HG02571 (cell line): ENCODE measurements around the gene AP3D1.
"Not testable (repeated sequence)": the region's sequence is repeated elsewhere in the genome, so short reads cannot be mapped to it uniquely, and the experiment has no call there.

Experiments used
- ATAC-seq: cut with Tn5 transposase; IDR thresholded peaks from one replicate; pipeline ENCODE4 v1.9.1; 2021; ENCODE audit warnings: mild to moderate bottlenecking, moderate library complexity; ENCODE audit not compliant: unreplicated experiment

AP3D1 gene

DNA sequence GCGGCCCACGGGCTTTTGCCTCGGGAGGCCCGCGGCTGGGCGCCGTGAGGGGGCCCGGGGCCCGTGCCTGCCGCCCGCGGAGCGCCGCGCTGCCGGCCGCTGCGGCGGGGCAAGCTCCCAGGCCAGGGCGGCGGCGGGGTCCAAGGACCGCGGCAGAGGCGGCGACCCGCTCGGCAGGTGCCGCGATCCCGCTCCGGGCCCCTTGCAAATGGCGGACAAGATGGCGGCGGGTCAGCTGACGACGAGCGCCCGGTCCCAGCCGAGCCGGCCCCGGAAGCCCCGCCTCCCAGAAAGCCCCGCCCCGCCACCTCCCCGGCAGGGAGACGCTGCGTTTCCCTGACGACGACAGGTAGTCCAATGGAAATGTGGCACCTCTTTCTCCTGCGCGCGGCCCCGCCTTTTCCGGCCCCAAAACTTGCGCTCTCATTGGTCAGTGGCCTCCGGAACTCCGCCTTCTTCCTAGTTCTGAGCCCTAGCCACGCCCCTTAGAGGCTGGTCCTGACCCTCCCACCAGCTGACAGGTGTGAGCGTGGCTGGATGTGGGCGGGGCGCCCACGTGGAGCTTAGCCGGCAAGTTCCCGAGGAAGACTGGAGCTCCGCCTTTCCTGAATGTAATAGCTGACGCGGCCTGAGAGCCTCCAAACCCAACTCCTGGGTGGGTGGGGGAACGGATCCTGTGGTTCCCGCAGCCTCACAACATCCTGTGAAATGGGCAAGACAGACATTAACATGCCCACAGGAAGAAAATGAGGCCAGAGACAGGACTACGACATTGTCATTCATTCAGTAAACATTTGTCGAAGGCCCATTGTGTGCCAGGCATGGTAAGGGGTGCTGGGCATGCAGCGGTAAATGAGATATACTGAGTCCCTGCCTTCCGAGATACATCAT is at the start of gene AP3D1:
Gene AP3D1, minus strand, starts transcription at position 228 of the 891 bp plus-strand sequence. CDS start 232 bp downstream, outside the sequence.
- ATAC-seq: peak; percentile 92

DNA sequence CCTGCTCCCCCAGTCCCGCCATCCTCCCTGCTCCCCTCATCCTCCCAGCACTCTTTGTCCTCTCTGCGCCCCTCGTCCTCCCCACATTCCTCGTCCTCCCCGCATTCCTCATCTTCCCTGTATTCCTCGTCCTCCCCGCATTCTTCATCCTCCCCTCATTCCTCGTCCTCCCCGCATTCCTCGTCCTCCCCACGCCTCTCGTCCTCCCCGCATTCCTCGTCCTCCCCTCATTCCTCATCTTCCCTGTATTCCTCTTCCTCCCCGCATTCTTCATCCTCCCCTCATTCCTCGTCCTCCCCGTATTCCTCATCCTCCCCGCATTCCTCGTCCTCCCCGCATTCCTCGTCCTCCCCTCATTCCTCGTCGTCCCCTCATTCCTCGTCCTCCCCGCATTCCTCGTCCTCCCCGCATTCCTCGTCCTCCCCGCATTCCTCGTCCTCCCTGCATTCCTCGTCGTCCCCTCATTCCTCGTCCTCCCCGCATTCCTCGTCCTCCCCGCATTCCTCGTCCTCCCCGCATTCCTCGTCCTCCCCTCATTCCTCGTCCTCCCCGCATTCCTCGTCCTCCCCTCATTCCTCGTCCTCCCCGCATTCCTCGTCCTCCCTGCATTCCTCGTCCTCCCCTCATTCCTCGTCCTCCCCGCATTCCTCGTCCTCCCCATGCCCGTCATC is 49.4 kb upstream of the AP3D1 start:
- ATAC-seq: not testable (repeated sequence)

DNA sequence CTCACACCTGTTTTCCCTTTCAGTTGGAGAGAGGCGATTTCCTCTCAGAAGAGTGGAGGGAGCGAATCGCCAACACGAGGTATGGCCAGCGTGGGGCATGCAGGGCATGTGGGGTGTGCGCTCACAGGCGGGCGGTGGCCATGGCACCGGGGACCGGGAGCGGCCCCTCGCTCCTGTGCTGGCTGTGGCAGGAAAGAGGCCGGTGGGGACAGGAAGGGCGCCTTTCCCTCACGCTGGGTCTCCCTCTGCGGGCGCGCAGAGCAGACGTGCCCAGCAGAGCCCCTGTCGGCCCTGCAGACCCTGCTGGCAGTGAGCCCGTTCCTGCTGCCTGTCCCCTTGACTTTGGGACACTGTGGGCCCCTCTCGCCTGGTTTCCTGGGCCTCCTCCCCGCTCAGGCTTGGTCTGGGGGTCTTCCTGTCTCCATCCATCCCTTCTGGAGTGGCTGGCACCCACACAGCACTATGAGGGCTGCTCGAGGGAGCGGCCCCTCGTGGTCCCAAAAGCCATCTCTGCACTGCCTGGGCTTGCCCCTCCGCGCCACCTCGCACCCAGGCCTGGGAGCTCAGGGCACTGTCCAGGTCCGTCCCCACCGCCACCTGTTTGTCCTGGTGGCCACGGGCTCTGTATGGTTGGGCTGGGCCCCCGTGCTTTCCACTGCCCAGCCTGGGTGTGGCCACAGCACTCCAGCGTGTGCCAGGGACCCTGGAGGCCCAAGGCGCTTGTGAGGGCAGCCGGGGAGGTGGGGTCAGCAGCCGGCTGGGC is 48.7 kb upstream of the AP3D1 start:
- ATAC-seq: no peak

DNA sequence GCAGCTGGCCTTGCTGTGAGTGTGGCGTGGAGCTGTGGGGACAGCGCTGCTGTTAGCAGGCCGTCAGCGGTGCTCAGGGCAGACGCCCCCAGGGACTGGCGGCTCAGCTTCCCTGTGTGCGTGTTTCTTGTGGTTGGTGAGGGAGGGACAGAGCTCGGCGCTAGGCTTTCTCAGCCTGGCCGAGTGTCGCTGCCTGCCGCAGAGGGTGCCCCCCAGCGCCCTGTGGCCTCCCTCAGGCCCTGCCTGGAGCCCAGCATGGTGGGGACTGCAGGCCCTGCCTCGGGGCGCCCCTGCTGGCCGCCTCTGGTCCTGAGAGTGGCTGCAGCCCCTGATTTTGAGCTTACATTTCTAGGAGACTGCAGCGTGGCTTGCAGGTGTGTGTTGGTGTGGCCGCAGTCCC is 47.8 kb upstream of the AP3D1 start:
- ATAC-seq: no peak

DNA sequence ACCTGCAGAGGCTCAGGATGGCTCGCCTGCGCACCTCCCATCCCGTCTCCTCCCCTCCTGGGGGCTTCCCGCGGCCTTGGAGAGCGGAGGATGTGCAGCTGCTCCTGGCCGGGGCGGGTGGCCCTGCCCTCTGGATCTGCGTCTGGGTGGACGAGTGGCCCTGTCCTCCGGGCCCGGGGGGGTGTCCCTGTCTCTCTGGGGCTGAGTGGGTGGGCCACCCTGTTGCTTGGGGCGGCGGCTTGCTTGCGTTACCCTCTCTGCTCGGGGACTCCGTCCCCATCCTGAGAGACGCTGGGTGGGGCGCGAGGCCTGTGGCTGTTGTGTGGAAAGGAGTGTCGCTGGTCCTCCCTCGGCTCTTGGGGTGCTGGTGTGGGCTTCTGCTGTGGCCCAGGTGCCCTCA is 47.0 kb upstream of the AP3D1 start:
- ATAC-seq: no peak

DNA sequence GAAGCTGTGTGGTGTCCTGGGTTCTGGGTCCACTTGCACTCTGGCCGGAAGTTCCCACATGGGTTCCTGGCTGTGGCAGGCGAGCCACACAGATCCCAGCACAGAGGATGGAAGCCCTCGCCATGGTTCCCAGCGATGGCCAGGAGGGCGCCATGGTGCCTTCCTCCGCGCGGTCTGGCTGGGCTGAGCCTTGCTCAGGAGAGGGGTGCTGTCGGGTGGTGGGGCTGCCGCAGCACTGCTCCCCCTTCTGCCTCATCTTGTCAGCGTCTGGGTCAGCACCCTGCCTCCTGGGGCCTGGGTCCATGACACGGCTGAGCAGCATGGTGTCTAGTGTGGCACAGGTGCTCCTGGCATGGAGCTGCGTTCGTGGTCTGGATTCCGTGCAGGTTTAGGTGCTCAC is 45.9 kb upstream of the AP3D1 start:
- ATAC-seq: no peak

DNA sequence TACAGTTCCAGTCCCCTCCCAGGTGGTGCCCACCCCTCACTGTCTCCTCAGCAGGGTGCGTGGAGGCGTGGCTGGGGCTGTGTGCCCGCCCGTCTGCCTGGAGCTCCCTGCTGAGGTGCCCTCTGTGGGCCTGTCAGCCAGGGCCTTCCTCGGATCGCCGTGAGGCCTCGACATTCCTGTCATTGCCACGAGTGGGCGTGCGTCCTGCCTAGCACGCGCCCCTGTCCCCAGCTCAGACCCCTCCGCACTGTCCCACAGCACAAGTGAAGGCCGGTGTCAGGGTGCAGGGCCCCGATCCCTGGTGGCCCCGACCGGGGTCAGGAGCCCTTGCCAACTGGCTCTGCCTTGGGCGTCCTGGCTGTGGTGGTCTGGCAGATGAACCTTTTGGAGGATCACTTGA is 44.5 kb upstream of the AP3D1 start:
- no peak for ATAC-seq

DNA sequence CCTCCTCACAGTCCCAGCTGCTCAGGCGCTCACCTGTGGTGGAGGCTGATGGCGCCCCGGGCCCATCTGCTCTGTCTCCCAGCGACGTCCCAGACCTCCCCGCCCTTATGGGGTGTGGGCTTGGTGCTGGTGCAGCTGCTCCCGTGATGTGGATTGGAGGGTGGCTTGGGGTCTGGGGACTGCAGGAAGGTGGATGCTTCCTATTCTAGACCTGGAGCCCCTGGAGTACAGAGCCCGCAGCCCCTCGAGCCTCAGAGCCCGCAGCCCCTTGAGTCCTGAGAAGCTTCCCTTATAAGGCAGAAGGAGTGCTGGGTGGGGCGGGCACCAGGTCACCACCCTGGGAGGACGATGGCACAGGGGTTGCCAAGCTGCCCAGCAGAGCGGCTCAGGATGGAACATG is 44.0 kb upstream of the AP3D1 start:
- ATAC-seq: no peak

DNA sequence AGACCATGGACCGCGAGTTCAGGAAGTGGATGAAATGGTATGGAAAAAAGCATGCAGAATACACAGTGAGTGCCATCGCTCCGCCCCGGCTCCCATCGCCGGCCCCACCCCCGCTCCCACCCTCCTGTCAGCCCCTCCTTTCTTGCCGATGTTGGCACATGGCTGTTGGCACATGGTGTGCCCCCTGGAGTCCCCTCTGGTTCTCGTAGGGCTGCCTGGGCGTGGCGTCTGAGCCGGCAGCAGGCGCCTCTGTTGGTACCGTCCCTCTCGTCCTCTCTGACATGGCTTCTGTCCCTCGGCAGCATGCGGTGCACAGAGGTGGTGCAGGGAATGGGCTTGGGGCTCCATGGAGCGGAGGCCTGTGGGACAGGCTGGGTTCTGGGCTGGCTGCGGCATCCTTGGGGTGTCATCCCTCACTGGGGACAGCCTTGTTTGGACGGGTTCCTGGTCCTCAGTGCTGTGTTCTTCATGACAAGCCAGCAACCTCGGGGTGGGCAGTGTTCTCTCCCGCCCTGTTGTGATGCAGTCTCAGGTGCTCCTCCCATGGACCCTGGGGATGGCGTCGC is 43.2 kb upstream of the AP3D1 start:
- ATAC-seq: no peak

DNA sequence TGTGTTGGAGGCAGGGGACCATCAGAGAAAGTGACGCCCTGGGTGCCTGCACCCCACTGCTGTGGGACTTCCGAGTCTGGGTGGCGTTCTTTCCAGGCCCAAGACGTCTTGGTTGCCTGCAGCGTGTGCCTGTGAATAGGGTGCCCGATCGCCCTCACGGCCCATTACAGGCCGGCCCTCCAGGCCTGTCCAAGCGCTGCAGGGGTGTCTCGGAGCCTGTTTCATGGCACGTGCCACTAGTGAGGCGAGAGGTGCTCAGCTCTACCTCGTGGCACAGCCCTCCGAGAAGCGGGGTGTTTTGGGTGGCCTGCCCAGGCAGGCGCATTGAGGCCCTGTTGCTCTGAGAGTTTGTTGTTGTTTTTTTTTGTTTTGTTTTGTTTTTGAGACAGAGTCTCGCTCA is 42.4 kb upstream of the AP3D1 start:
- ATAC-seq: no peak

DNA sequence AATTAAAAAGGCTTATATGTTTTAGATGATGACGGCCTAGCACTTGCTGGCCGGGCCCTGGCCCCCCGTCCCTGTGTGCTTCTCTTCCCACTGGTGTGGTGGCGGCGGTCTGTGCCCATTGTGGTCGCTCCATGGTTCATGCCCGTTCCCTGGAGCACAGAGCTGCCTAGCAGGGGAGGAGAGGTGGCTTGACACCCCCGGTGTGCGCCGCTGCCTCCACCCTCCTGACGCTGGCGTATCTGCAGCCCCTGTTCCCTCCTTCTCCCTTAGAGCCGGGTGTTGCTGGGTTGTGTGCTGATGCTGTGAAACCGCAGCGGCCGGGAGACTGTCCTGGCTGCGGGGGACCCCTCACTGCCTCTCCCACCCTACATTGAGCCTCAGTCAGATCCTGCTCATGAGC is 41.5 kb upstream of the AP3D1 start:
- ATAC-seq: no peak

DNA sequence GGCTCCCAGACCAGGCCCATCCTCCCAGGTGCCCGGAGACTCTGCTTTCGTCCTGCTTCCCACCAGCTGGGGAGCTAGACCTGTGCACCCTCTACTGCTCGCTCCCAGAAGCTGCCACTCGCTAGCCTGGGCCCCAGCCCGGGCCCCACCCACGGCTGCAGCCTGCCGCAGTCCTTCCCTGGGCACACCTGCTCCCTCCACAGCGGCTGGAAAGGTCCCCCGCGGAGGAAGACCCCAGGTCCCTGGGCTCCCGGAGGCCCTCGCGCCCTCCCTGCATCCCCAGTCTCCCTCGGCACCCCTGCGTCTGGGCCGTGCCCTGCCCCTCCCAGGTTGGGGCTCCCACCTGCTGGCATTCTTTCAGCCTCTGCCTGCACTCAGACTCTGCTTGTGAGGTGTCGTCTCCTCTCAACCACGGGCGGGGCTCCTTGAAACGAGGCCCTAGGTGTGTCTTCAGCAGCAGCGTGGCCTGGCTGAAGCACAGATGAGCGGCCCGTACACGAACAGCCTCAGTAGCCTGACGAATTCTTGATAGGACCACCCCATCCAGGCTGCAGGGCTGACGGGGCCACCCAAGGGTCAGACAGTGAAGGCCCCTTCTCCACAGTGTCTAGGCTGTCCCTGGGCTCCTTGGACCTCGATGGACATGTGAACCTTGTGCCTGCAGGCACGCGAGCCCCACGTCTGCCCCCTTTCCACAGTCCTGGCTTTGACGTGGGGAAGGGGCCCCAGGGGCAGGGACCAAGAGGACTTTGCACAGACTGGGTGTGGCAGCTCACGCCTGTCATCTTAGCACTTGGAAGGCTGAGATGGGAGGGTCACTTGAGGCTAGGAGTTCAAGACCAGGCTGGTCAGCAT is 40.3 kb upstream of the AP3D1 start:
- ATAC-seq: no peak

DNA sequence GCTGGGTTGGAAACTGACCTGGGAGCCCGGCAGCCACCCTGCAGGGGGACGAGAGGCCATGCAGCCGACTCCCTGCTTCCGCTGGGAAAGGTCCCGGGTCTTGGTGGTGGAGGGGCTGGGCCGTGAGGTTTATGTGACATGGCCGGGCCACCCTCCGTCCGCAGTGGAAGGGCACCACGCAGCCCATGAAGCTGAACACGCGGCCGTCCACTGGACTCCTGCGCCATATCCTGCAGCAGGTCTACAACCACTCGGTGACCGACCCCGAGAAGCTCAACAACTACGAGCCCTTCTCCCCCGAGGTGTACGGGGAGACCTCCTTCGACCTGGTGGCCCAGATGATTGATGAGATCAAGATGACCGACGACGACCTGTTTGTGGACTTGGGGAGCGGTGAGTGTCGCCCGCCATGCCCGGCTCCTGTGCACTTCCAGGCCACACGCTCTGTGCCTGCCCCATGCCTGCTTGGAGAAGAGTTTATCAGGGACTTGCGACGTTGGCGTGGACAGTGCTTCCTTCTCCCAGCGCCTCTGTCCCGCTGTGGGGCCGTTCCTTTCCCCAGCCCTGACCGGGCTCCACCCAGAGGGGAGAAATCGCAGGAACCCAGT is 39.6 kb upstream of the AP3D1 start:
- no peak for ATAC-seq

DNA sequence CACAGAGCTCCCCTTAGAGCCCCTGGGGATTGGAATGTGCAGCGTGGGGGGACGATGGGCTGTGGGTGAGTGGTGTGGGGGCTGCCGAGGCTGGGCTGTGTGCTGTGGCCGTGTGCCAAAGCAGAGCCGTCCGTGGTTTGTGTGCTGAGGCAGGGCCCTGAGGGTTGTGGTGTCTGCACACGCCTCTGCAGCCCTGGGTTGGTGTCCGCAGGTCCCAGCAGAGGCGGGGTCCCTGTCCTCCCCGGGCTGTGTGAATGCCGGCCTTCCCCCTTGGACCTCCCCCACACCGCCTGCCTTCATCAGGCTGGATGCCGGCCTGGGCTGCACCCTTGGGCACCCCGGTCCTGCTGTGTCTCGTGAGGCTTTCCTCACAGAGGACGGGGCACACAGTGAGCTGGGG is 38.5 kb upstream of the AP3D1 start:
- no peak for ATAC-seq

DNA sequence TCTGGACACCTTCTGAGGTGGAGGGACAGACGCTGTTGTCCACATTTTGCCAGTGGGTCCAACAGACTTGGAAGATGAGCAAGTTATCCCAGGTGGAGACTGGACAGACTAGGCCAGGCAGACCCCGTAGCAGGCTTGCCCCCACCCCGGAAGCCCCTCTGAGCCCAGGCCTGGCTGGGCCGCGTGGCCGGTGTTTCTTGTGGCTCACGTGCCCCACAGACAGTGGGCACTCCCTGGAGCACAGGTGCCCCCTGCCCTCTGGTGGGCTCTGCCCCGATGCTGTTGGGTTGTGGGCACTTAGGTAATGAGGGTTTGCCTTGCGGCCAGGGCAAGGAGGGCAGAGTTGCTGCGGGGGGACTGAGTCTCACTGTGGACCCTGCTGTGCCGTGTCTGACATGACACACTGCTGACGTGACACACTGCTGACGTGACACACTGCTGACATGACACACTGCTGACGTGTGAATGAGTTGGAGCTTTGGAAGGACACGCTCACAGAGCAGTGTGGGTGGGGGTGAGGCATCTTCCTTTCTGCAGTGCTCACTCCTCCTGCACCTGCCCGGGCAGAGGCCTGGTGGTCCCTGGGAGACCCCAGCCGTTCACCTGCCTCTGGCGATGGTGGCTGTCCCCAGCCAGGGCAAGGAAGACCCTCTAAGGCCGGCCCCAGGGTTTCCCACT is 37.5 kb upstream of the AP3D1 start:
- no peak for ATAC-seq

DNA sequence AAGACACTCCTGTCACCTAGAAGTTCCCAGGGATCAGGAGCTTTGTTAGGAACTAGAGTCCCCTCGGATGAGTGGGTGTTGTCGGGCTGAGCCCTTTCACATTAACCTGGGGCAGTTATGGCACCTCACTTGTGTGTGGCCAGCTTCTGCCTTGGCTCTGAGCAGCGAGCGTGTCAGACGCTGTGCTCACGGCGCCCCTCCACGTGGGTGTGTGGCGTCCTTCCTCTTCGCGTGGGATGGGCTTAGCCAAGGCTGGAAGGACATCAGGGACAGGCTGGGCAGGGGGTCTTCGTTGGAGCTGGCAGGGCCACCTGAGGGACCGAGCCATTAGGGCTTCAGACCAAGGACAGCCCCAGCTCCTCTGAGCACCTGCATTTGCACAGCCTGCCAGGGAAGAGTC is 35.8 kb upstream of the AP3D1 start:
- ATAC-seq: no peak

DNA sequence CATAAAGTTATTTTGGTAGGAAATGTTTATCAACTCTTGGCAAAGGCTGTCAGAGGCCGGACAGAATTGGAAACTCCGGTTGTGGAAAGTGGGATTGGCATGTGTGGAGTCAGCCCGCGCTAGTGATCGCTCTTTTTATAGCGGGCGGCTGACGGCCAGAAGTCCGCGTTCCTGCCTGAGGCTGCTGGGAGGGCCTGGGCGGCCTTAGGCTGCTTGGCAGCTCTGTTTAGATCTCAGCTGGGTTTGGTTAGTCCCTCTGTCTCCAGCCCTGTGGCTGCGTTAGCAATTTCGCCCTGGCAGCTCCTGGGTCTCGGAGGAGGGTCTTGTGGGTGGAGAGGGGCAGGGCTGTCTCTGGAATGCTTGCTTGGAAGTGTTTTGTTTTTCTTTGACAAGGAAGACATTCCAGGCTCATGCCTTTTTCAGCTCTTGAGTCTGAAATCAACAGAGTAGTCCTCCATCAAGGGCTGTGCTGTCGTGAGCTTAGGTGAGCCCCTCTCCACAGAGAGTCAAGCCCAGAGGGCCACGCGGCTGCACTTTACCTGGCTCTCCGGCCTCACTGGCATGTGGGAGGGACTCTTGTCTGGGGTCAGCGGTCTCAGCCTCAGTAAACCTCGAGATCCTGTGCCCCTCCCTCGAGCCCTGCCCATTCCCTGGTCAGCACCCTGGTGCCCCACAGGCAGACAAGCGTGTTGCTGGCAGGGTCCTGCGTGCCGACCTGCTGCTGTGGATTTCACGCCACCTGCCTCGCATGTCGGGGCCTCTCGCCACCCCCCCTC is 34.9 kb upstream of the AP3D1 start:
- ATAC-seq: no peak

DNA sequence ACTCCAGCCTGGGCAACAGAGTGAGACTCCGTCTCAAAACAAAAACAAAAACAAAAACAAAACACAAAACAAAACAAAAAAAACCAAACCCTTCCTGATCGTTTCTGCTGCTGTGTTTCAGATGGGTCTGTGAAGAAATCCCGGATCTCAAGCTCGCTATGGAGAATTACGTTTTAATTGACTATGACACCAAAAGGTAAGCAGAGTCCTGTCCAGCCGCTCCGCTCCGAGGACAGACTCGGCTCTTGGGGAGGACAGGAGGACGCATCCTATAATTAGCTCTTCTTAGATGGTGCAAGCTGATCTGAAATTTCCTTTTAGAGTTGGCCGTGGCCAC is 34.3 kb upstream of the AP3D1 start:
- no peak for ATAC-seq
